Regular cardiac myocyte (primary cell): ENCODE results near the gene HSPB2. TPM values are rescaled to one million over a fixed set of nuclear protein-coding genes. Genes with fewer than 3 reads are reported as not detected.

Experiments used
- total RNA-seq: library from RNA; depleted of rRNA; stranded (reverse); fragments of >200 nt; gene quantifications from 2 replicates; pipeline ENCODE4 v1.2.3, GENCODE V29; 2014

Gene HSPB2, protein sequence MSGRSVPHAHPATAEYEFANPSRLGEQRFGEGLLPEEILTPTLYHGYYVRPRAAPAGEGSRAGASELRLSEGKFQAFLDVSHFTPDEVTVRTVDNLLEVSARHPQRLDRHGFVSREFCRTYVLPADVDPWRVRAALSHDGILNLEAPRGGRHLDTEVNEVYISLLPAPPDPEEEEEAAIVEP
- 0.28 and 0.77 TPM in 2 replicates for total RNA-seq

DNA sequence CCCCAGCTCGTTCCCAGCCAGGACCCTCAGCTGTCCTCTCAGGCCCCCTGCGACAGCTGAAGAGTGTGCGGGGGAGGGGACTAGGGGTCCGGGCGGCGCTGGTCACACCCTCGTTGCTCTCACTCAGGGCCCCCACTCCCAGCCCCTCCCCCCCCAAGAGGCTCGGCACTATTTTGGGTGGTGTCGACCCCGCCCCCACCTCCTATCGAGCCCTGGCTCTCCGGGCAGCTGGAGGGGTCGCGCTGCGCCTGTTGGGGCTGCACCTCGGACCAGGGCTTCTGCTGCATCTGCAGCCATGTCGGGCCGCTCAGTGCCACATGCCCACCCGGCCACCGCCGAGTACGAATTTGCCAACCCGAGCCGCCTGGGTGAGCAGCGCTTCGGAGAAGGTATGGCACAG, at the start of gene HSPB2:
TSS of gene HSPB2 (plus strand) at position 200 of the 400 bp plus-strand sequence. CDS start at position 296, 96 bp downstream.

DNA sequence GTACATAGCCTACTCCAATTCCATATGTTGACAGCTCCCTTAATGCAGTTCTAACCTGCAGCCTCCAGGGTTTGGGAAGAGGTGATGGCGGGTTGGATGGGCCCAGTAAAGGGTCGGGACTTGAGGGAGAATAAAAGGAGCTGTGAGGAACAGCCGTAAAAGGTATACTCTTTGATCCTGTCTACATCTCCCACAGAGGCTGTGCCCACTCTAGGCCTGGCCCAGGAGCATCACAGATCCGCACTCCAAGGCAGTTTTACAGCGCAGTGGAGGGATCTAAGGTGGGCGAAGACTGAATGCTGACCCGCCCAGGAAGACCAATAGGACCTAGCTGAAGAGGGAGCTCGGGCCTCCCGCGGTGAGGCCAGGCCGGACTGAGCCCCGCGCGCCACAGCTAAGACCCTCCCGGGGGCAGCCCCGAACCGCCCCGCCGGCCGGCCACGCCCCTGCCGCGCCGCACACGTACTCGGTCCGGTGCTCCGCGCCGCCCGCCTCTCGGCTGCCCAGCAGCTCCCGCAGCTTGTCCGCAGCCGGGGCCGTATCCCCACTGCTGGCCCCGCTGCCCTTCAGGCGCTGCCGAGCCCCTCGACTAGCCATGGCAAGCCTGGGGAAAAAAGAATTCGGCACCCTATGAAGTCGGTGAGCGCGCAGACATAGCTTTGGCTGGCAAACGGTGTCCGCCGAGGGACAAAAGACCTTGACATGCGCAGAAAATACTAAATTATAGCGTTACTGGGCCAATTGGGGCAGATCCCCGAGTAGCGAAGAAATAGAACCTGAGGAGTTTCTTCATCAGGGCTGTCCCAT, 41.4 kb upstream of the HSPB2 start, which contains the start of gene ALG9:
TSS of gene ALG9 (minus strand) at position 696 of the 807 bp plus-strand sequence. CDS start at position 597, 99 bp downstream.

DNA sequence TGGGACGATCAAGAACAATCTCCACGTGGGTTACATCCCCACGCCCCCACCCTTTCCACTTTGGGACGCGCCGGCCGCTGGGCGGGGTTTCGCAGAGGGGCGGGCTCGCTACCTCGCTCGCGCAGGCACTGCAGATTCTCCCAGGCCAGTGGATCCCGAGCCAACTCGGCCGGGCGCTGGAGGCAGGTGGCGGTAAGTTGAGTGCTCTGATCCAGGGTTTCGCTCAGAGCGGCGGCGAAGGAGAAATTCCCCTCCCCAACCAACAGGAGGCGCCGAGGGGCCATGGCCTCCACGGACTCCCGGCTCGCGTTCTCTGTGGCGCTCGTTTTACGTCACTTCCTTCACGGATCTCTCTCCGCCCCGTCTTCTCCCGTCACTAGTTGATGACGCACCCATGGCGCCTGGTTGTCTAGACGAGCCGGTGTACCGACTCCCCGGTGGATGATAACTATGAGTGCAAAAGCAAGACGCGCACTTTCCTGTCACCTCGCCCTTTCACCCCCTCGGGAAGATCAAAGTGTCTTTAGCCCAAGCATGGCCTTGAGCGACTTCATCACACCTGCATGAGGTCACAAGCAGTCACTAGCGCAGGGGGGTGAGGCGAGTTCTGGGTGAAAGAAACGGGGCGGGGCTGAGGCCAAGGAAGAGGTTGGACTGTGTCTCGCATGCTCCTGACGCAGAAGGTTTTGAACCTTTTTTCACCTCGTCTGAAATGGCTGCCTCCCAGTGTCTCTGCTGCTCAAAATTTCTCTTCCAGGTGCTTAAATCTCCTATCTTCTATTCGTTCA, 33.5 kb upstream of the HSPB2 start, which contains the start of the genes CFAP68 and FDXACB1:
TSS of gene CFAP68 (plus strand) at position 693 of the 788 bp plus-strand sequence. CDS start at position 713, 20 bp downstream.
TSS of gene FDXACB1 (minus strand) at position 317 of the 788 bp plus-strand sequence. CDS start at position 284, 33 bp downstream.

DNA sequence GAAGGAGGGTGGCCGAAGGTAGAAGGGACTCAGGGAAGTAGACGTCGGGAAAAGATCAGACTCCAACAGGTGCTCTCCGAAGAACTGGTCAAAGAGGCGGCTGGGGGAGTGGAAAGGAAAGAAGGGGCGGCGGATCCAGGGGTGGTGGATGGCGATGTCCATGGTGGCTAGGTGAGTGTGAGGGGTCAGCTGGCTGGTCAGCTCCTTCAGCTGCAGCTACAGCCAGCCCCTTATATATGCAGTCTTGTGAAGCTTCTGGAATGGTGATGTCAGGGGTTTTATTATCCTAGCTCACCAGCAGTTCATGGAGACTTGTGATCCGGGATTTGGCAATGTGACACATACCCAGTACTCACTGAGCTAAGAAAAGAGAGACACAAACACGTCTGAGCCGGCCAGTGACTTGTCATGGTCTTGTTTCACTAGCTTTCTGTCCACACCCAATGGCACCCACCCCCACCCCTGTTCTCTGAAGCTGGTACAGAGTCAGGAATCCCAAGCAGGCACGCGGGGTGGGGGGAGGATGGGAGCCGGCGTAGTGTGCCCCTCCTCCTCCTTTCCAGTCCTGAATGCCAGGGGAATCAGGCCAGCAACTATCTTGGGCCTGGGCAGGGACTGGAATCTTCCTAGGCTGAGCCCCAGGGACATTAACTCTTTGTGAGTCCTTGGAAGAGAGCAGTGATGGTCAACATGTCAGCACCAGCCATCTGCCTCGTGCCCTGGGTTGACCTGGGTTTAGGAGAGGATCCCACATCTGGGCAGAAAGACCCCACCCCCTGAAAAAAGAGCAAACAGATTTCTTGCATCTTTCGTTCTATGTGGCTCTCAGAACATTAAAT, 752 bp upstream of the HSPB2 start, which contains the start of gene CRYAB:
TSS of gene CRYAB (minus strand) at position 208 of the 839 bp plus-strand sequence. CDS start at position 162, 46 bp downstream.

DNA sequence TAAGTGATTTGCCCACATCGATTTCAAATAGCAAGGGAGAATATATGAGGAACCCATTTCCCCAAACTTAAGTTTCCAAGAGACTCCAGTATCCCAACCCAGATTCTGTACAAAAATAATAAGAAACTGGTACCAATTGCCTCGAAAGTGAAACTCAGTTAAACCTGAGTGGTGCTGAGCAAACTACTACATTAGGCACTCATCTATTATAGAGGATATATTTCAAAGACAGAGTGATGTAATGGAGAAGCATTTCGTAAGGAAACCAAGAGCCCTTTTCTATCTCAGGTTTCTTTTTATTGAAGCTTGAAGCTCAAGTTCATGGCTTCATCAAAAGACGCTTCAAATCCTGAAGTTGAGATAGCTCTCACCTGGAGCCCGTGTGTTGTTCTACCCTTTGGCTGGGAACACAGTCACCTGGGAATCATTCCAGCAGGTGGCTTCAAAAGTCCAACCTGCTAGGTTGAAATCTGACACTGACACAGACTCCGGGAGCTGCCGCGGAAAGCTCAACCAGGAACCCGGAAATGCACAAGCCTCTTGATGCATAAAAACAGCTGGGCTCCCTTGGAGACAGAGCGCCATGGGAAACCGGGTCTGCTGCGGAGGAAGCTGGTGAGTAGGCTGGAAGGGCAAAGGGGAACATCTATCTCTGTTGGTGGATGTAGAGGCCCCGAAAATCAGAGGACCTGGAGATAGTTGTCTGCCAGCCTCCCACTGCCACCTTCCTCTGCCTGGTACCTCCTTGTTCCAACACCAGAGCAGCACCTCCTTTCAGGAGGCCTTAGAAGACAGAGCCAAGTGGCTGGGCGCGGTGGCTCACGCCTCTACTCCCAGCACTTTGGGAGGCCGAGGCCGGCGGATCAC, 6.1 kb downstream of the HSPB2 start, which contains the start of gene C11orf52:
TSS of gene C11orf52 (plus strand) at position 524 of the 867 bp plus-strand sequence. CDS start at position 584, 60 bp downstream.

Other genes with a start within 250 kb of the HSPB2 start
- gene PPP2R1B, start 146.3 kb upstream of the HSPB2 start, total RNA-seq: 44.3 and 50.2 TPM in 2 replicates
- gene ALG9, start 41.2 kb upstream of the HSPB2 start, total RNA-seq: 37.5 and 45.1 TPM in 2 replicates
- gene FDXACB1, start 33.6 kb upstream of the HSPB2 start, total RNA-seq: 2.0 and 5.2 TPM in 2 replicates
- 7.3 and 7.9 TPM in 2 replicates for gene CFAP68, start 33.2 kb upstream of the HSPB2 start, total RNA-seq
- gene CRYAB, start 964 bp upstream of the HSPB2 start, total RNA-seq: 41.2 and 44.7 TPM in 2 replicates
- 0.38 and 1.4 TPM in 2 replicates for gene C11orf52, start 6.2 kb downstream of the HSPB2 start, total RNA-seq
- gene DIXDC1, start 24.6 kb downstream of the HSPB2 start, total RNA-seq: 12.5 and 22.3 TPM in 2 replicates
- 33.0 and 52.1 TPM in 2 replicates for gene DLAT, start 112.7 kb downstream of the HSPB2 start, total RNA-seq
- 1.4 and 1.9 TPM in 2 replicates for gene PIH1D2, start 161.3 kb downstream of the HSPB2 start, total RNA-seq
- 21.1 and 27.9 TPM in 2 replicates for gene NKAPD1, start 161.6 kb downstream of the HSPB2 start, total RNA-seq
- gene TIMM8B, start 174.0 kb downstream of the HSPB2 start, total RNA-seq: 42.0 and 80.5 TPM in 2 replicates
- gene SDHD, start 174.1 kb downstream of the HSPB2 start, total RNA-seq: 158 and 183 TPM in 2 replicates